Measurements from ENCODE around the gene RIC3. TPM values are rescaled to one million over a fixed set of nuclear protein-coding genes. Genes with fewer than 3 reads are reported as not detected.

The RIC3 gene
- total RNA-seq (23.8 TPM), polyA plus RNA-seq (1 to 10 TPM; 1.5 to 4.7 (median 2.5) TPM)

DNA sequence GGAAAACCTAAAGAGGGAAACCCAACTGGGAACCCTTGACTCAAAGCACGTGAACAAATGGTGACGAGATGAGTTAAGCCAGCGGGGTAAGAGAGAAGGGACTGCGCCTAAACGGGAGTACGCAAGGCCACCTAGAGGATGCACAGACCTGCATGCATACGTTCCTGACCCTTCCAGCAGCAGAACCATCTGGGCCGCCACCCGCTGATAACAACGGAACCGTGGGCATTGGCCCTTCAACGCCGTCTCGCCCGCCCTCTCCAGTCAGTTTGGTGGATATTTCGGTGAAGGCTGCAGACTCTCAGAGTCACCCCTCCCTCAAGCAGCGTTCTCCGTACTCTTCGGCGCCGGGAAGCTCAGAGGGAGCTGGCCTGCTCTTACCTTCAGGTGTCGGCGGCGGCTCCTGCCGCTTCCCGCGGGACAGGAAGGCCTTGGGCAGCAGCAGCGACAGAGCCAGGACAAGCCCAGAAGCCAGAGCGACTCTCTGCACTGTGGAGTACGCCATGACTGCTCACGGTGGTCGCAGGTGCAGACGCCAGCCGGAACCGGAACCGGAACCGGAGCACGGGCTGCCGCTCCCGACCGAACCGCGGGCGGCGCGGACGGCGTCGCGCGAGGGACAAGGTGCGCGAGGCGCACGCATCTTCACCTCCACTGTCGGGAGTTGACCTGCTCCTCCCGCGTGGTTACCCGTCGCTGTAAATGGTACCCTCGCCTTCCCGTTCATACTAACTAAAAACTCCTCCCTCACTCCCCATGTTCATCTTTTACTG is at the start of gene RIC3:
RIC3 (minus strand) TSS at position 541 of the 773 bp plus-strand sequence; CDS start at position 505, 36 bp downstream.
- DNase-seq: peak in 2 of 3 donors; percentile 46 to 60
- no peaks in the 10 kb centered on the region for H3K36me3 ChIP-seq (ENCODE audit: control insufficient read depth, insufficient read depth, low read length)
- H3K9me3 ChIP-seq (ENCODE audit: control insufficient read depth in 2 of 2, low read length in 2 of 2): no peaks in the 10 kb centered on the region
- Mint-ChIP-seq H3K4me3 (peak within 1 kb of the TSS; percentile 81 to 96 (median 84)), H3K27ac (peak within 1 kb of the TSS; percentile 7 to 85 (median 74)), H3K36me3 (no peaks in the 10 kb centered on the region), H3K4me1 (peaks cover 0 to 40% (median 34%) of the 10 kb centered on the region in 4 donors), H3K27me3 (peaks cover 36% of the 10 kb centered on the region), H3K9me3 (peaks cover 0 to 4% (median 1%) of the 10 kb centered on the region in 7 donors)
- ATAC-seq (ENCODE audit: low read depth in 2 of 2): peak; percentile 74 to 78
- peaks cover 5% of the 10 kb centered on the region for H3K27me3 ChIP-seq (ENCODE audit: control insufficient read depth, insufficient read depth, low read length)
- H3K27ac ChIP-seq (ENCODE audit: insufficient read depth, low read length, poor library complexity, severe bottlenecking): no peak within 1 kb of the TSS
- no peaks in the 10 kb centered on the region for H3K4me1 ChIP-seq (ENCODE audit: control insufficient read depth, insufficient read depth, low read length, poor library complexity, severe bottlenecking)
- H3K4me3 ChIP-seq (ENCODE audit: low read depth, low read length): peak within 1 kb of the TSS; percentile 87

DNA sequence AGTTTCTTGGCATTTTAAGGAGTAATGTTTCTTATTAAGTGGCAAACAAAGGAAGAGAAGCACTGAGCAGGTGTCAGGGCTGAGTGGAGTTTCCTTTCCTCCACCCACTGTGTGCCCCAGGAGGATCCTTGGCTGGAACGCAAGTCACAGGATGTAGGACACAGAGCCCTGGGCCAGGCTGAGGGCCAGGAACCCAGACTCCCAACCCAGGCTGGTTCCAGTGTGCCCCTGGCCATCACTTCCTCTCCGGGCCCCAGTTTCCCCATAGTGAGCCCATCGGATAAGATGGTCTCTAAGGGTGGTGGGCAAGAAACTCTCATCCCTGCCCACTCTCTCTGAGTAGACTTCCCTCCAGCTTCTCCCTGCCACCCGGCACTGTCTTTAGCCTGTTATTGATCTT is 49.6 kb upstream of the RIC3 start:
- Histone ChIP-seq H3K9me3 (ENCODE audit: control insufficient read depth in 2 of 2, low read length in 2 of 2) (no peaks in the 10 kb centered on the region), H3K27me3 (ENCODE audit: control insufficient read depth, insufficient read depth, low read length) (no peaks in the 10 kb centered on the region), H3K36me3 (ENCODE audit: control insufficient read depth, insufficient read depth, low read length) (no peaks in the 10 kb centered on the region), H3K4me1 (ENCODE audit: control insufficient read depth, insufficient read depth, low read length, poor library complexity, severe bottlenecking) (no peaks in the 10 kb centered on the region), H3K4me3 (ENCODE audit: low read depth, low read length) (no peak overlapping the region), H3K27ac (ENCODE audit: insufficient read depth, low read length, poor library complexity, severe bottlenecking) (no peak overlapping the region)
- ATAC-seq (ENCODE audit: low read depth in 2 of 2): no peak
- Mint-ChIP-seq H3K4me3 (no peak overlapping the region), H3K27me3 (peaks cover 7% of the 10 kb centered on the region), H3K36me3 (no peaks in the 10 kb centered on the region), H3K4me1 (no peaks in the 10 kb centered on the region), H3K27ac (no peak overlapping the region), H3K9me3 (peaks cover 0 to 1% (median 0%) of the 10 kb centered on the region in 7 donors)
- no peak for DNase-seq

DNA sequence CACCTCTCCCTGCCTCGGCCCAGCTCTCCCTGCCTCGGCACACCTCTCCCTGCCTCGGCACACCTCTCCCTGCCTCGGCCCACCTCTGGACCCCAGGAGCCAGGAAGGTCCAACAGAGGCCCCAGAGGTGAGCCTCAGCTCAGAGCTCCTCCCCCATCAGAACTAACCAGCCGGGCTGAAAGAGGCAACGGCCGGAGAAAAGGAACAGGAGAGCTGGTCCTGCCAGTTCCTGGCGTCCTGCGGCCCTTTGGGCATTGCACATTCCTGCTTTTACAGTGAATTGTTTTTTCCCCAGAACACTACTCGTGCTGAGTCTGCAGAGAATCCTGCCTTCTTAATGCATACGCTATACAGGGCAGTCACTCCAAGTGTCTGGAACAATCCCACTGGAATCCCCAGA is 49.1 kb upstream of the RIC3 start:
- peaks cover 7% of the 10 kb centered on the region for H3K27me3 Mint-ChIP-seq
- no peak overlapping the region for H3K27ac Mint-ChIP-seq
- no peak overlapping the region for H3K4me3 ChIP-seq (ENCODE audit: low read depth, low read length)
- H3K9me3 ChIP-seq (ENCODE audit: control insufficient read depth in 2 of 2, low read length in 2 of 2): no peaks in the 10 kb centered on the region
- ATAC-seq (ENCODE audit: low read depth in 2 of 2) (no peak), DNase-seq (no peak)
- H3K27me3 ChIP-seq (ENCODE audit: control insufficient read depth, insufficient read depth, low read length): no peaks in the 10 kb centered on the region
- no peaks in the 10 kb centered on the region for H3K4me1 ChIP-seq (ENCODE audit: control insufficient read depth, insufficient read depth, low read length, poor library complexity, severe bottlenecking)
- no peaks in the 10 kb centered on the region for H3K4me1 Mint-ChIP-seq
- no peak overlapping the region for H3K4me3 Mint-ChIP-seq
- H3K27ac ChIP-seq (ENCODE audit: insufficient read depth, low read length, poor library complexity, severe bottlenecking): no peak overlapping the region
- no peaks in the 10 kb centered on the region for H3K36me3 ChIP-seq (ENCODE audit: control insufficient read depth, insufficient read depth, low read length)
- peaks cover 0 to 1% (median 0%) of the 10 kb centered on the region in 7 donors for H3K9me3 Mint-ChIP-seq
- no peaks in the 10 kb centered on the region for H3K36me3 Mint-ChIP-seq

GRCh38 chr11:8217136-8217535 is 48.3 kb upstream of the RIC3 start:
- H3K4me3 Mint-ChIP-seq: no peak overlapping the region
- no peak for DNase-seq

DNA sequence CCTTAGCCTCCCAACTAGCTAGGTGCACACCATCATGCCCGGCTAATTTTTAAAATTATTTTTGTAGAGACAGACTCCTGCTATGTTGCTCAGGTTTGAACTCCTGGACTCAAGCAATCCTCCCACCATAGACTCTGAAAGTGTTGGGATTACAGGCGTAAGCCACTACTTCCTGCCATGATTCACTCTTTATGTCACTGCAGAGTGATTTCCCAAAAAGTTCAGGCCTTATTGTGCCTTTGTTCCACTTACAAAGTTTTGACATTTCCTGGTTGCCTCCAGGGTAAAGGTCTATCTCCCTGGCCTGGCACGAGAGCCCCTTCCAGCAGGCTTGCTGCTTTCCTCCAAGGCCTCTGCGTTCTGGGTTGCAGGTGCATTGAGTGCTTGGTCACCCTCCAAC is 44.6 kb upstream of the RIC3 start:
- Histone ChIP-seq H3K27ac (ENCODE audit: insufficient read depth, low read length, poor library complexity, severe bottlenecking) (no peak overlapping the region), H3K27me3 (ENCODE audit: control insufficient read depth, insufficient read depth, low read length) (no peaks in the 10 kb centered on the region), H3K4me1 (ENCODE audit: control insufficient read depth, insufficient read depth, low read length, poor library complexity, severe bottlenecking) (no peaks in the 10 kb centered on the region), H3K4me3 (ENCODE audit: low read depth, low read length) (no peak overlapping the region), H3K9me3 (ENCODE audit: control insufficient read depth in 2 of 2, low read length in 2 of 2) (no peaks in the 10 kb centered on the region), H3K36me3 (ENCODE audit: control insufficient read depth, insufficient read depth, low read length) (no peaks in the 10 kb centered on the region)
- ATAC-seq (ENCODE audit: low read depth in 2 of 2) (no peak), DNase-seq (no peak)
- no peaks in the 10 kb centered on the region for H3K36me3 Mint-ChIP-seq
- no peak overlapping the region for H3K27ac Mint-ChIP-seq
- H3K9me3 Mint-ChIP-seq: peaks cover 0 to 2% (median 0%) of the 10 kb centered on the region in 7 donors
- H3K4me3 Mint-ChIP-seq: no peak overlapping the region
- H3K27me3 Mint-ChIP-seq: peaks cover 6% of the 10 kb centered on the region
- no peaks in the 10 kb centered on the region for H3K4me1 Mint-ChIP-seq

More at GRCh38 chr11:8217136-8217535, 48.3 kb upstream of the RIC3 start:
- Mint-ChIP-seq H3K27ac (no peak overlapping the region), H3K4me1 (no peaks in the 10 kb centered on the region), H3K36me3 (no peaks in the 10 kb centered on the region), H3K27me3 (peaks cover 7% of the 10 kb centered on the region), H3K9me3 (peaks cover 0 to 1% (median 0%) of the 10 kb centered on the region in 7 donors)
- Histone ChIP-seq H3K27ac (ENCODE audit: insufficient read depth, low read length, poor library complexity, severe bottlenecking) (no peak overlapping the region), H3K4me3 (ENCODE audit: low read depth, low read length) (no peak overlapping the region), H3K9me3 (ENCODE audit: control insufficient read depth in 2 of 2, low read length in 2 of 2) (no peaks in the 10 kb centered on the region), H3K4me1 (ENCODE audit: control insufficient read depth, insufficient read depth, low read length, poor library complexity, severe bottlenecking) (no peaks in the 10 kb centered on the region), H3K36me3 (ENCODE audit: control insufficient read depth, insufficient read depth, low read length) (no peaks in the 10 kb centered on the region), H3K27me3 (ENCODE audit: control insufficient read depth, insufficient read depth, low read length) (no peaks in the 10 kb centered on the region)
- no peak for ATAC-seq (ENCODE audit: low read depth in 2 of 2)

GRCh38 chr11:8209208-8209807 is 40.5 kb upstream of the RIC3 start:
- DNase-seq: peak in 1 of 3 donors; percentile 11
- Histone ChIP-seq H3K27ac (ENCODE audit: insufficient read depth, low read length, poor library complexity, severe bottlenecking) (no peak overlapping the region), H3K27me3 (ENCODE audit: control insufficient read depth, insufficient read depth, low read length) (no peaks in the 10 kb centered on the region), H3K4me1 (ENCODE audit: control insufficient read depth, insufficient read depth, low read length, poor library complexity, severe bottlenecking) (no peaks in the 10 kb centered on the region), H3K9me3 (ENCODE audit: control insufficient read depth in 2 of 2, low read length in 2 of 2) (no peaks in the 10 kb centered on the region), H3K4me3 (ENCODE audit: low read depth, low read length) (no peak overlapping the region), H3K36me3 (ENCODE audit: control insufficient read depth, insufficient read depth, low read length) (no peaks in the 10 kb centered on the region)
- Mint-ChIP-seq H3K9me3 (peaks cover 0 to 2% (median 0%) of the 10 kb centered on the region in 7 donors), H3K4me3 (no peak overlapping the region), H3K36me3 (no peaks in the 10 kb centered on the region), H3K27ac (no peak overlapping the region), H3K4me1 (peaks cover 0 to 8% (median 0%) of the 10 kb centered on the region in 4 donors), H3K27me3 (peaks cover 32% of the 10 kb centered on the region)
- no peak for ATAC-seq (ENCODE audit: low read depth in 2 of 2)

DNA sequence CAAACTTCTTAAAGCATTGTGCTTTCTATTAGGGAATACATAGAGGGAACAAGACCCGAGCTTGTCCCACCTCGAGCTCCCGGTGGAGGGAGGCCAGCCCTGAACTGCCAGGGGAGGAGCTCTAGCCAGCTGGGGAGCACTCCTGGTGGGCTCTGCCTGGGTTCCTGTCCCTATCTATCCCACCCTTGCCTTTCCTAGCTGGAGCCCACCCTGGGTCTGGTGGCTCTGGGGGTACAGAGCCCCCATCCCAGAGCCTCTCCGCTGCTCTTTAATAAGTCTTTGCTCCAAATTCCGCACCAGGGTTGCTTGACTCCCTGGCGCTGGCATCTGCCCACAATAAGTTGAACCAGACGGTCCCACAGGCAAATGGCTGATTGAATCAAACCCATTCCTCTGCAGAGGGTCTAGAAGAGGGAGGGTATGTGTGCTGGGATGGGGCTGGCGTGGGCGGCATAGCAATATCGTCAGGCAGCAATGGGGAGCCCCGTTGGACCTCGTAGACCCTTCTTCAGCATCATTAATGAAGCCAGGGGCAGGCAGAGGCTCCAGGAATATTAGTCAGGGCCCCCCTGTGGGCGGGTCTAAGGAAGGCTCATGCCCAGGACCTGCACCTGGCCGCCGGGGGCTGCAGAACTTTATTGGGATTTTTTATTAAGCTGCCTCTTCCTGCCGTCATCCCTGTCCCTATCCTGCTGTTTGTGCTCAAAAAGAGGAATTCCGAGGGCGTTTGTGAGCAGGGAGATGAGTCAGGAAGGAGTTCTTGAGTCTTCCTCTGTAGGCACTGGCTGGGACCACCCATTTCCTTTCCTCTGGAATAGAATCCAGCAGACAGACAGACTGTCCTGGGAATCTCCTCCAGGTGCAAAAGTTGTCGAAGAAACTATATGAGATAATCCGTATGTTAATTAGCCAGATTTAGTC is 38.5 kb upstream of the RIC3 start:
- Mint-ChIP-seq H3K27me3 (peaks cover 32% of the 10 kb centered on the region), H3K9me3 (peaks cover 0 to 2% (median 0%) of the 10 kb centered on the region in 7 donors), H3K4me1 (peaks cover 0 to 8% (median 0%) of the 10 kb centered on the region in 4 donors), H3K36me3 (no peaks in the 10 kb centered on the region), H3K4me3 (no peak overlapping the region), H3K27ac (no peak overlapping the region)
- no peaks in the 10 kb centered on the region for H3K9me3 ChIP-seq (ENCODE audit: control insufficient read depth in 2 of 2, low read length in 2 of 2)
- H3K27me3 ChIP-seq (ENCODE audit: control insufficient read depth, insufficient read depth, low read length): no peaks in the 10 kb centered on the region
- ATAC-seq (ENCODE audit: low read depth in 2 of 2) (no peak), DNase-seq (no peak)
- no peaks in the 10 kb centered on the region for H3K4me1 ChIP-seq (ENCODE audit: control insufficient read depth, insufficient read depth, low read length, poor library complexity, severe bottlenecking)
- no peak overlapping the region for H3K4me3 ChIP-seq (ENCODE audit: low read depth, low read length)
- no peak overlapping the region for H3K27ac ChIP-seq (ENCODE audit: insufficient read depth, low read length, poor library complexity, severe bottlenecking)
- no peaks in the 10 kb centered on the region for H3K36me3 ChIP-seq (ENCODE audit: control insufficient read depth, insufficient read depth, low read length)
